ENCODE data around the gene A2M. TPM values are rescaled to one million over a fixed set of nuclear protein-coding genes. Genes with fewer than 3 reads are reported as not detected.

The A2M gene
- polyA plus RNA-seq, 2 of the 4 experiments (the other 2 are of a cell fraction) = not detected

DNA sequence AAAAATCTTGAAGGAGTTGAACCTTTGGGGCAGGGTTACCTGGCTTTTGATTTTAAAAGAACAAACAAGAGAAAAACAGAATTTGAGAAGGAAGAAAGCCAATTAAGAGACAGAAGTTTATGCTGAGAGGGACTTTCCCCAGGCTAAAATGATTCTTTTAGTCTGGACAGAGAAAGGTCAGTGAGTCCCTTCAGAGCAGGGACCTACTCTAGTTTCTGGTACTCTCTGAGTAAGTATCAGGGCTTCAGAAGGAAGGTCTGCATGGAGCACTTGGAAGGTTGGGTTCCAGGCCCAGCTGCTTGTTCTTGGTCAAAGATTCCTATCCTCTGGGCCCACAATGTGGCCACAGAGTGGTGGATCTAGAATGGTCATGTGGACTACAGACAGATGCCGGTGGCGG, 66.8 kb downstream of the A2M start:
- FAIRE-seq = no peak
- DNase-seq (ENCODE audit: low read depth in 1 of 2, low spot score in 1 of 2) = no peak
- CTCF ChIA-PET = interaction anchor here (0.5 to 4.8 kb wide), 36 partner anchors 10 to 511 kb away, joined by 3 to 30 read pairs (median 5); partner anchors contain the start of genes M6PR, MFAP5 and PHC1
- H3K9me3 ChIP-seq = no peaks in the 10 kb centered on the region
- no peak for TF ChIP-seq HOXB5 (CRISPR knock-in tag; IDR thresholded peaks at IDR 0.05)
- TF ChIP-seq, protein P1, sequence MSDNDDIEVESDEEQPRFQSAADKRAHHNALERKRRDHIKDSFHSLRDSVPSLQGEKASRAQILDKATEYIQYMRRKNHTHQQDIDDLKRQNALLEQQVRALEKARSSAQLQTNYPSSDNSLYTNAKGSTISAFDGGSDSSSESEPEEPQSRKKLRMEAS (IDR thresholded peaks at IDR 0.05) = no peak
- no peak for TF ChIP-seq RAD21 (conservative IDR thresholded peaks at IDR 0.05 in 1 of 2, IDR thresholded peaks at IDR 0.05 in 1 of 2)
- no peak for TF ChIP-seq MAZ (IDR thresholded peaks at IDR 0.05; ENCODE audit: borderline replicate concordance, low read depth, low read length)
- no peak for TF ChIP-seq KDM1A (IDR thresholded peaks at IDR 0.05; ENCODE audit: low read depth)
- TF ChIP-seq, protein P2, sequence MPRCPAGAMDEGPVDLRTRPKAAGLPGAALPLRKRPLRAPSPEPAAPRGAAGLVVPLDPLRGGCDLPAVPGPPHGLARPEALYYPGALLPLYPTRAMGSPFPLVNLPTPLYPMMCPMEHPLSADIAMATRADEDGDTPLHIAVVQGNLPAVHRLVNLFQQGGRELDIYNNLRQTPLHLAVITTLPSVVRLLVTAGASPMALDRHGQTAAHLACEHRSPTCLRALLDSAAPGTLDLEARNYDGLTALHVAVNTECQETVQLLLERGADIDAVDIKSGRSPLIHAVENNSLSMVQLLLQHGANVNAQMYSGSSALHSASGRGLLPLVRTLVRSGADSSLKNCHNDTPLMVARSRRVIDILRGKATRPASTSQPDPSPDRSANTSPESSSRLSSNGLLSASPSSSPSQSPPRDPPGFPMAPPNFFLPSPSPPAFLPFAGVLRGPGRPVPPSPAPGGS (IDR thresholded peaks at IDR 0.05) = no peak
- no peak for TF ChIP-seq FOXS1 (CRISPR knock-in tag; IDR thresholded peaks at IDR 0.05)
- TF ChIP-seq JUNB (IDR thresholded peaks at IDR 0.05) = no peak
- TF ChIP-seq POLR2A (IDR thresholded peaks at IDR 0.05; ENCODE audit: low read length) = no peak
- TF ChIP-seq KDM5A (IDR thresholded peaks at IDR 0.05) = no peak
- no peak for TF ChIP-seq CHD2 (IDR thresholded peaks at IDR 0.05; ENCODE audit: low read length, partially characterized antibody)
- TF ChIP-seq, protein P3, sequence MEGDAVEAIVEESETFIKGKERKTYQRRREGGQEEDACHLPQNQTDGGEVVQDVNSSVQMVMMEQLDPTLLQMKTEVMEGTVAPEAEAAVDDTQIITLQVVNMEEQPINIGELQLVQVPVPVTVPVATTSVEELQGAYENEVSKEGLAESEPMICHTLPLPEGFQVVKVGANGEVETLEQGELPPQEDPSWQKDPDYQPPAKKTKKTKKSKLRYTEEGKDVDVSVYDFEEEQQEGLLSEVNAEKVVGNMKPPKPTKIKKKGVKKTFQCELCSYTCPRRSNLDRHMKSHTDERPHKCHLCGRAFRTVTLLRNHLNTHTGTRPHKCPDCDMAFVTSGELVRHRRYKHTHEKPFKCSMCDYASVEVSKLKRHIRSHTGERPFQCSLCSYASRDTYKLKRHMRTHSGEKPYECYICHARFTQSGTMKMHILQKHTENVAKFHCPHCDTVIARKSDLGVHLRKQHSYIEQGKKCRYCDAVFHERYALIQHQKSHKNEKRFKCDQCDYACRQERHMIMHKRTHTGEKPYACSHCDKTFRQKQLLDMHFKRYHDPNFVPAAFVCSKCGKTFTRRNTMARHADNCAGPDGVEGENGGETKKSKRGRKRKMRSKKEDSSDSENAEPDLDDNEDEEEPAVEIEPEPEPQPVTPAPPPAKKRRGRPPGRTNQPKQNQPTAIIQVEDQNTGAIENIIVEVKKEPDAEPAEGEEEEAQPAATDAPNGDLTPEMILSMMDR (IDR thresholded peaks at IDR 0.05) = no peak
- TF ChIP-seq ZSCAN20 (CRISPR knock-in tag; IDR thresholded peaks at IDR 0.05) = no peak
- peak in 1 of 2 experiments; percentile 31; a peak in 2 of 6 replicates for ATAC-seq
- H3K4me2 ChIP-seq = no peak overlapping the region
- H3K27ac ChIP-seq = no peak overlapping the region
- POLR2A ChIA-PET = interaction anchor here (0.7 to 0.9 kb wide), 2 partner anchors 22 to 99 kb away, joined by 3 to 4 read pairs; partner anchors contain the start of gene M6PR
- H3K4me3 ChIP-seq = no peak overlapping the region
- no peaks in the 10 kb centered on the region for H3K4me1 ChIP-seq
- WGBS (ENCODE audit: missing lambda C conversion rate) = 98% methylated on average over 2 of the region's 2 CpGs

DNA sequence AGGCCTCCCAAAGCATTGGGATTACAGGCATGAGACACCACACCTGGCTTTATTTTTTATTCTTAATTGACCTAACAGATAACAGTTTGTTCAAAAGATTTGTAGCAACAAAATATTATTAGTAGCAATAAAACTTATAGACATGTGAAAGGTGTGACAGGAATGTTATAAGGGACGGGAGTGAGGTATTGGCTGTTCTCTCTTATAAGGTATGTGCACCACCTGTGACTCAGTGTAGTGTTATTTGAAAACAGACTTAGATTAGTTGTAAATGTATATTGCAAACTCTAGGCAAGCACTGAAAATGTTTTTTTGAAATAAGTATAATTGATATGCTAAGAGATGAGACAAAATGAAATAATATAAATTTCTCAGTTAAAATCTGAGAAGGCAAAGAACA, 68.6 kb downstream of the A2M start:
- Histone ChIP-seq H3K27ac (no peak overlapping the region), H3K9me3 (no peaks in the 10 kb centered on the region), H3K4me1 (no peaks in the 10 kb centered on the region), H3K4me3 (no peak overlapping the region), H3K4me2 (no peak overlapping the region)
- CTCF ChIA-PET = interaction anchor here (1.0 to 4.8 kb wide), 4 partner anchors 19 to 503 kb away, joined by 3 to 20 read pairs (median 5); no protein-coding TSS in a partner anchor
- DNase-seq (ENCODE audit: low read depth in 1 of 2, low spot score in 1 of 2) = no peak
- ATAC-seq = no peak
- WGBS (ENCODE audit: missing lambda C conversion rate) = 26% methylated on average over 1 of the region's 1 CpG
- no peak for TF ChIP-seq TP53 (CRISPR knock-in tag; IDR thresholded peaks at IDR 0.05)
- no peak for TF ChIP-seq FOXS1 (CRISPR knock-in tag; IDR thresholded peaks at IDR 0.05)
- no peak for TF ChIP-seq RCOR1 (IDR thresholded peaks at IDR 0.05; ENCODE audit: low read depth, low read length)
- TF ChIP-seq JUN (IDR thresholded peaks at IDR 0.05) = no peak
- TF ChIP-seq, protein P2 (IDR thresholded peaks at IDR 0.05) = no peak
- TF ChIP-seq SREBF2 (IDR thresholded peaks at IDR 0.05) = no peak
- no peak for TF ChIP-seq MAFK (IDR thresholded peaks at IDR 0.05; ENCODE audit: partially characterized antibody)
- TF ChIP-seq POLR2AphosphoS2 (conservative IDR thresholded peaks at IDR 0.05; ENCODE audit: low read length) = no peak
- TF ChIP-seq GATA3 (IDR thresholded peaks at IDR 0.05; ENCODE audit: borderline replicate concordance) = no peak
- no peak for TF ChIP-seq EHF (CRISPR knock-in tag; IDR thresholded peaks at IDR 0.05)
- no peak for TF ChIP-seq ZNF302 (CRISPR knock-in tag; IDR thresholded peaks at IDR 0.05)
- TF ChIP-seq TFCP2L1 (CRISPR knock-in tag; IDR thresholded peaks at IDR 0.05) = no peak
- TF ChIP-seq CBX8 (IDR thresholded peaks at IDR 0.05) = no peak
- TF ChIP-seq HOXB5 (CRISPR knock-in tag; IDR thresholded peaks at IDR 0.05) = no peak
- TF ChIP-seq FOSB (CRISPR knock-in tag; IDR thresholded peaks at IDR 0.05) = no peak
- no peak for TF ChIP-seq MYC (IDR thresholded peaks at IDR 0.05; ENCODE audit: borderline replicate concordance, low read length)
- POLR2A ChIA-PET = no interaction called here
- no peak for FAIRE-seq
